Activated naive CD4-positive, alpha-beta T cell treated with anti-CD3 and anti-CD28 coated beads for 36 hours (primary cell): ENCODE results near the gene CLSTN2. TPM values are rescaled to one million over a fixed set of nuclear protein-coding genes. Genes with fewer than 3 reads are reported as not detected.

ENCODE experiments used
- CTCF ChIA-PET: fragments of 350-600 bp; sonication (Branson Sonifier 250); formaldehyde crosslinking; loops from one replicate; lab custom pipeline; 2021; ENCODE audit warnings: antibody characterized with exemption; lab: Charles Lee
- DNase-seq: peaks from one replicate; pipeline ENCODE4 v3.0.0-alpha.2; 2020
- H3K27ac Mint-ChIP-seq: one replicate; pipeline ENCODE4 v1.8.0; 2021; ENCODE audit warnings: mild to moderate bottlenecking, mixed read lengths
- H3K27me3 Mint-ChIP-seq: one replicate; pipeline ENCODE4 v1.8.0; 2021; ENCODE audit warnings: low read depth, mixed read lengths
- H3K36me3 Mint-ChIP-seq: one replicate; pipeline ENCODE4 v1.8.0; 2021; ENCODE audit warnings: low read depth, mixed read lengths
- H3K4me1 Mint-ChIP-seq: one replicate; pipeline ENCODE4 v1.8.0; 2021; ENCODE audit warnings: low read depth, mixed read lengths
- H3K4me3 Mint-ChIP-seq: one replicate; pipeline ENCODE4 v1.8.0; 2021; ENCODE audit warnings: mild to moderate bottlenecking, moderate library complexity, mixed read lengths
- H3K9me3 Mint-ChIP-seq: one replicate; pipeline ENCODE4 v1.8.0; 2021; ENCODE audit warnings: mixed read lengths
- intact Hi-C: fragments of 100-400 bp; cut with micrococcal nuclease; formaldehyde crosslinking; loops from one replicate; pipeline ENCODE4 v1.15.1; 2023
- total RNA-seq, 2 experiments: library from RNA; stranded (reverse); gene quantifications; one replicate each; pipeline ENCODE4 v1.2.3, GENCODE V29; 2021

Gene CLSTN2
- total RNA-seq, 2 experiments from 2014 or later = not detected

GRCh38 chr3:140199743-140200142 is 264.8 kb downstream of the CLSTN2 start:
- peaks cover 9% of the 10 kb centered on the region for H3K27me3 Mint-ChIP-seq
- no peak for DNase-seq
- intact Hi-C loops = no loop called here
- no peaks in the 10 kb centered on the region for H3K4me1 Mint-ChIP-seq
- CTCF ChIA-PET = no interaction called here
- no peak overlapping the region for H3K27ac Mint-ChIP-seq
- no peak overlapping the region for H3K4me3 Mint-ChIP-seq
- H3K36me3 Mint-ChIP-seq = no peaks in the 10 kb centered on the region
- H3K9me3 Mint-ChIP-seq = no peaks in the 10 kb centered on the region

GRCh38 chr3:140203510-140203909 is 268.5 kb downstream of the CLSTN2 start:
- DNase-seq = no peak
- Mint-ChIP-seq H3K9me3 (no peaks in the 10 kb centered on the region), H3K27ac (no peak overlapping the region), H3K27me3 (peaks cover 2% of the 10 kb centered on the region), H3K4me3 (no peak overlapping the region), H3K4me1 (no peaks in the 10 kb centered on the region), H3K36me3 (no peaks in the 10 kb centered on the region)
- CTCF ChIA-PET = no interaction called here
- intact Hi-C loops = no loop called here

GRCh38 chr3:140204271-140204984 is 269.4 kb downstream of the CLSTN2 start:
- no peak for DNase-seq
- no peaks in the 10 kb centered on the region for H3K36me3 Mint-ChIP-seq
- H3K4me1 Mint-ChIP-seq = no peaks in the 10 kb centered on the region
- intact Hi-C loops = no loop called here
- CTCF ChIA-PET = no interaction called here
- no peaks in the 10 kb centered on the region for H3K9me3 Mint-ChIP-seq
- no peak overlapping the region for H3K27ac Mint-ChIP-seq
- H3K4me3 Mint-ChIP-seq = no peak overlapping the region
- peaks cover 4% of the 10 kb centered on the region for H3K27me3 Mint-ChIP-seq

GRCh38 chr3:140205598-140205997 is 270.6 kb downstream of the CLSTN2 start:
- no peak overlapping the region for H3K27ac Mint-ChIP-seq
- DNase-seq = no peak
- H3K4me1 Mint-ChIP-seq = no peaks in the 10 kb centered on the region
- H3K9me3 Mint-ChIP-seq = no peaks in the 10 kb centered on the region
- CTCF ChIA-PET = no interaction called here
- no peaks in the 10 kb centered on the region for H3K36me3 Mint-ChIP-seq
- H3K4me3 Mint-ChIP-seq = no peak overlapping the region
- H3K27me3 Mint-ChIP-seq = peaks cover 4% of the 10 kb centered on the region
- intact Hi-C loops = no loop called here

- Mint-ChIP-seq H3K36me3 (no peaks in the 10 kb centered on the region), H3K4me1 (no peaks in the 10 kb centered on the region), H3K27ac (no peak overlapping the region), H3K4me3 (no peak overlapping the region), H3K27me3 (peaks cover 4% of the 10 kb centered on the region), H3K9me3 (no peaks in the 10 kb centered on the region)
- CTCF ChIA-PET = no interaction called here
- intact Hi-C loops = no loop called here
- no peak for DNase-seq
Measured at GRCh38 chr3:140206196-140207040, 271.4 kb downstream of the CLSTN2 start.

GRCh38 chr3:140207541-140207940 is 272.6 kb downstream of the CLSTN2 start:
- intact Hi-C loops = no loop called here
- Mint-ChIP-seq H3K4me3 (no peak overlapping the region), H3K9me3 (no peaks in the 10 kb centered on the region), H3K27me3 (peaks cover 8% of the 10 kb centered on the region), H3K27ac (no peak overlapping the region), H3K36me3 (no peaks in the 10 kb centered on the region), H3K4me1 (no peaks in the 10 kb centered on the region)
- DNase-seq = no peak
- CTCF ChIA-PET = no interaction called here

GRCh38 chr3:140216249-140216648 is 281.3 kb downstream of the CLSTN2 start:
- CTCF ChIA-PET = no interaction called here
- Mint-ChIP-seq H3K27me3 (peaks cover 8% of the 10 kb centered on the region), H3K27ac (no peak overlapping the region), H3K9me3 (no peaks in the 10 kb centered on the region), H3K36me3 (no peaks in the 10 kb centered on the region), H3K4me3 (no peak overlapping the region), H3K4me1 (no peaks in the 10 kb centered on the region)
- intact Hi-C loops = no loop called here
- DNase-seq = no peak

GRCh38 chr3:140219291-140219690 is 284.3 kb downstream of the CLSTN2 start:
- intact Hi-C loops = no loop called here
- DNase-seq = no peak
- no peak overlapping the region for H3K4me3 Mint-ChIP-seq
- no peaks in the 10 kb centered on the region for H3K9me3 Mint-ChIP-seq
- CTCF ChIA-PET = interaction anchor here (1.8 kb wide), 1 partner anchor 791 kb away, joined by 3 read pairs; no protein-coding TSS in a partner anchor
- H3K27me3 Mint-ChIP-seq = peaks cover 4% of the 10 kb centered on the region
- H3K4me1 Mint-ChIP-seq = no peaks in the 10 kb centered on the region
- H3K36me3 Mint-ChIP-seq = no peaks in the 10 kb centered on the region
- H3K27ac Mint-ChIP-seq = no peak overlapping the region

GRCh38 chr3:140219923-140220452 is 285.0 kb downstream of the CLSTN2 start:
- DNase-seq = no peak
- H3K27ac Mint-ChIP-seq = no peak overlapping the region
- H3K9me3 Mint-ChIP-seq = no peaks in the 10 kb centered on the region
- CTCF ChIA-PET = interaction anchor here (1.8 kb wide), 1 partner anchor 792 kb away, joined by 3 read pairs; no protein-coding TSS in a partner anchor
- H3K4me3 Mint-ChIP-seq = no peak overlapping the region
- intact Hi-C loops = no loop called here
- no peaks in the 10 kb centered on the region for H3K4me1 Mint-ChIP-seq
- H3K27me3 Mint-ChIP-seq = peaks cover 4% of the 10 kb centered on the region
- no peaks in the 10 kb centered on the region for H3K36me3 Mint-ChIP-seq

GRCh38 chr3:140223197-140223596 is 288.2 kb downstream of the CLSTN2 start:
- no peak overlapping the region for H3K27ac Mint-ChIP-seq
- H3K27me3 Mint-ChIP-seq = peaks cover 2% of the 10 kb centered on the region
- CTCF ChIA-PET = no interaction called here
- H3K36me3 Mint-ChIP-seq = no peaks in the 10 kb centered on the region
- no peak for DNase-seq
- no peak overlapping the region for H3K4me3 Mint-ChIP-seq
- no peaks in the 10 kb centered on the region for H3K4me1 Mint-ChIP-seq
- intact Hi-C loops = no loop called here
- peaks cover 3% of the 10 kb centered on the region for H3K9me3 Mint-ChIP-seq

GRCh38 chr3:140223631-140224030 is 288.6 kb downstream of the CLSTN2 start:
- H3K27me3 Mint-ChIP-seq = peaks cover 1% of the 10 kb centered on the region
- H3K9me3 Mint-ChIP-seq = peaks cover 7% of the 10 kb centered on the region
- CTCF ChIA-PET = no interaction called here
- H3K27ac Mint-ChIP-seq = no peak overlapping the region
- no peaks in the 10 kb centered on the region for H3K4me1 Mint-ChIP-seq
- intact Hi-C loops = no loop called here
- no peaks in the 10 kb centered on the region for H3K36me3 Mint-ChIP-seq
- H3K4me3 Mint-ChIP-seq = no peak overlapping the region
- DNase-seq = no peak

- no peaks in the 10 kb centered on the region for H3K4me1 Mint-ChIP-seq
- intact Hi-C loops = no loop called here
- H3K9me3 Mint-ChIP-seq = peaks cover 7% of the 10 kb centered on the region
- H3K36me3 Mint-ChIP-seq = no peaks in the 10 kb centered on the region
- CTCF ChIA-PET = no interaction called here
- H3K4me3 Mint-ChIP-seq = no peak overlapping the region
- no peak overlapping the region for H3K27ac Mint-ChIP-seq
- no peak for DNase-seq
- H3K27me3 Mint-ChIP-seq = no peaks in the 10 kb centered on the region
Measured at GRCh38 chr3:140224307-140224706, 289.3 kb downstream of the CLSTN2 start.
